Measurements from ENCODE around the gene INPP5B. TPM values are rescaled to one million over a fixed set of nuclear protein-coding genes. Genes with fewer than 3 reads are reported as not detected.
"Not testable (repeated sequence)": the region's sequence is repeated elsewhere in the genome, so short reads cannot be mapped to it uniquely, and the experiment has no call there.

The INPP5B gene
- total RNA-seq, 2 experiments from 2014 or later, result 27.7 to 29.1 TPM

DNA sequence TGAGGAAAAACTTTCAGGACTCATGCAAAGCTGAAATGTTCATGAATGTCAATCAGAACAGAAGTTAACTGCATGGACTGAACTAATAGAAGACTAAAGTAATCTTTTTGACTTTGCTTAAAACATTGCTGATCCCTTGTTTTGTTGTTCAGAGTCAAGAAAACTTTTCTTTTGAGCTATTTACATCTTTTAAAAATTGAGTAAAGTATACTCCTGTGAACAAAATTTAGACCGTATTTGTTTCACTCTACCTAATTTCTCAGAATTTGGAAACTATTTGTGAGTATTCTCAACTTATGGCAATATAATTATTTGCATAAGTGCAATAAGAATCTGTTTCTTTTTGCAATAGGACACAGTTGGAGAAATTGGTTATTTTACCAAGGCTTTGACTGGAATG, 41.1 kb downstream of the INPP5B start:
- POLR2A ChIA-PET, result no interaction called here

DNA sequence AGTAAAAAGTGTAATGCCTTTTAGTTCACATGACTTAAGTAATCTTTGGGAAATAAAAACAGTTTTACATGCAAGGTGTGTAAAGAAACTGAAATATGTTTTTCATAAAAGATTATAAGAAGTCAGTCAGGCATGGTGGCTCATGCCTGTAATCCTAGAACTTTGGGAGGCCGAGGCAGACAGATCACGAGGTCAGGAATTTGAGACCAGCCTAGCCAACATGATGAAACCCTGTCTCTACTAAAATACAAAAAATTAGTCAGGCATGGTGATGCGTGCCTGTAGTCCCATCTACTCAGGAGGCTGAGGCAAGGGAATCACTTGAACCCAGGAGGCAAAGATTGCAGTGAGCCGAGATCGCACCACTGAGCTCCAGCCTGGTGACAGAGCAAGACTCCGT, 42.9 kb downstream of the INPP5B start:
- H3K27me3 Mint-ChIP-seq; DNase-seq; CTCF ChIA-PET; H3K4me3 Mint-ChIP-seq; POLR2A ChIA-PET; H3K27ac Mint-ChIP-seq; intact Hi-C loops (cut with micrococcal nuclease); ATAC-seq: not testable (repeated sequence)
- Mint-ChIP-seq H3K4me1 (ENCODE audit: low read depth) (peaks cover 15% of the 10 kb centered on the region), H3K9me3 (peaks cover 14% of the 10 kb centered on the region), H3K36me3 (ENCODE audit: low read depth) (peaks cover 25% of the 10 kb centered on the region)

More for the DNA sequence above, 41.1 kb downstream of the INPP5B start:
- Mint-ChIP-seq H3K27me3 (no peaks in the 10 kb centered on the region), H3K9me3 (peaks cover 14% of the 10 kb centered on the region), H3K27ac (no peak overlapping the region), H3K4me3 (no peak overlapping the region), H3K4me1 (ENCODE audit: low read depth) (peaks cover 15% of the 10 kb centered on the region), H3K36me3 (ENCODE audit: low read depth) (peaks cover 32% of the 10 kb centered on the region)
- CTCF ChIA-PET, result interaction anchor here (1.6 kb wide), 1 partner anchor 16 kb away, joined by 7 read pairs; no protein-coding TSS in a partner anchor
- intact Hi-C loops (cut with micrococcal nuclease), result no loop called here
- ATAC-seq (no peak), DNase-seq (no peak)
- TF ChIP-seq, protein P1, sequence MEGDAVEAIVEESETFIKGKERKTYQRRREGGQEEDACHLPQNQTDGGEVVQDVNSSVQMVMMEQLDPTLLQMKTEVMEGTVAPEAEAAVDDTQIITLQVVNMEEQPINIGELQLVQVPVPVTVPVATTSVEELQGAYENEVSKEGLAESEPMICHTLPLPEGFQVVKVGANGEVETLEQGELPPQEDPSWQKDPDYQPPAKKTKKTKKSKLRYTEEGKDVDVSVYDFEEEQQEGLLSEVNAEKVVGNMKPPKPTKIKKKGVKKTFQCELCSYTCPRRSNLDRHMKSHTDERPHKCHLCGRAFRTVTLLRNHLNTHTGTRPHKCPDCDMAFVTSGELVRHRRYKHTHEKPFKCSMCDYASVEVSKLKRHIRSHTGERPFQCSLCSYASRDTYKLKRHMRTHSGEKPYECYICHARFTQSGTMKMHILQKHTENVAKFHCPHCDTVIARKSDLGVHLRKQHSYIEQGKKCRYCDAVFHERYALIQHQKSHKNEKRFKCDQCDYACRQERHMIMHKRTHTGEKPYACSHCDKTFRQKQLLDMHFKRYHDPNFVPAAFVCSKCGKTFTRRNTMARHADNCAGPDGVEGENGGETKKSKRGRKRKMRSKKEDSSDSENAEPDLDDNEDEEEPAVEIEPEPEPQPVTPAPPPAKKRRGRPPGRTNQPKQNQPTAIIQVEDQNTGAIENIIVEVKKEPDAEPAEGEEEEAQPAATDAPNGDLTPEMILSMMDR (IDR thresholded peaks at IDR 0.05), result no peak

DNA sequence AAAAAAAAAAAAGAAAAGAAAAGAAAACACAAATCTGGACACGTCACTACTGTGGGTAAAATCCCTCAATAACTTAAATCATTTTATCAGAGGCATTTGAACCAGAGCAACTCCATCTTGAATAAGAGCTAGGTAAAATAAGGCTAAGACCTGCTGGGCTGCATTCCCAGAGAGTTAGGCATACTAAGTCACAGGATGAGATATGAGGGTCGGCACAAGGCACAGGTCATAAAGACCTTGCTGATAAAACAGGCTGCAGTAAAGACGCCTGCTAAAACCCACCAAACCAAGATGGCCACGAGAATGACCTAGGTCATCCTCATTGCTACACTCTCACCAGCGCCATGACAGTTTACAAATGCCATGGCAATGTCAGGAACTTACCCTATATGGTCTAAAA, 43.9 kb downstream of the INPP5B start:
- TF ChIP-seq, protein P1 (IDR thresholded peaks at IDR 0.05), result no peak
- no peak for DNase-seq
- ChIA-PET CTCF (no interaction called here), POLR2A (no interaction called here)
- peak overlapping the region; percentile 25 for H3K27ac Mint-ChIP-seq
- H3K36me3 Mint-ChIP-seq (ENCODE audit: low read depth), result peaks cover 18% of the 10 kb centered on the region
- ATAC-seq, result no peak
- no peak overlapping the region for H3K4me3 Mint-ChIP-seq
- peaks cover 13% of the 10 kb centered on the region for H3K4me1 Mint-ChIP-seq (ENCODE audit: low read depth)
- no peaks in the 10 kb centered on the region for H3K27me3 Mint-ChIP-seq
- H3K9me3 Mint-ChIP-seq, result peaks cover 9% of the 10 kb centered on the region
- intact Hi-C loops (cut with micrococcal nuclease), result no loop called here

DNA sequence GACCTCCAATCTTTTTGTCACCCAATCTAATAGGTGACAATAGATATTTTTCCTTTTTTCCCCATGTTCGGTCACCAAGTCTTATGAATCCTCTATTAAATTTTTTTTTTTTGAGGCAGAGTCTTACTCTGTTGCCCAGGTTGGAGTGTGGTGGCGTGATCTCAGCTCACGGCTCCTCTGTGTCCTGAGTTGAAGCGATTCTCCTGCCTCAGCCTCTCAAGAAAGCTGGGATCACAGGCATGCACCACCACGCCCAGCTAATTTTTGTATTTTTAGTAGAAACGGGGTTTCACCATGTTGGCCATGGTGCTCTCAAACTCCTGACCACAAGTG, 45.0 kb downstream of the INPP5B start:
- ChIA-PET POLR2A (no interaction called here), CTCF (no interaction called here)
- ATAC-seq (no peak), DNase-seq (no peak)
- intact Hi-C loops (cut with micrococcal nuclease), result no loop called here
- TF ChIP-seq, protein P1 (IDR thresholded peaks at IDR 0.05), result no peak
- H3K4me1 Mint-ChIP-seq (ENCODE audit: low read depth), result peaks cover 13% of the 10 kb centered on the region
- H3K36me3 Mint-ChIP-seq (ENCODE audit: low read depth), result peaks cover 6% of the 10 kb centered on the region
- H3K4me3 Mint-ChIP-seq, result no peak overlapping the region
- H3K27ac Mint-ChIP-seq, result peak overlapping the region; percentile 88
- H3K9me3 Mint-ChIP-seq, result no peaks in the 10 kb centered on the region
- no peaks in the 10 kb centered on the region for H3K27me3 Mint-ChIP-seq

DNA sequence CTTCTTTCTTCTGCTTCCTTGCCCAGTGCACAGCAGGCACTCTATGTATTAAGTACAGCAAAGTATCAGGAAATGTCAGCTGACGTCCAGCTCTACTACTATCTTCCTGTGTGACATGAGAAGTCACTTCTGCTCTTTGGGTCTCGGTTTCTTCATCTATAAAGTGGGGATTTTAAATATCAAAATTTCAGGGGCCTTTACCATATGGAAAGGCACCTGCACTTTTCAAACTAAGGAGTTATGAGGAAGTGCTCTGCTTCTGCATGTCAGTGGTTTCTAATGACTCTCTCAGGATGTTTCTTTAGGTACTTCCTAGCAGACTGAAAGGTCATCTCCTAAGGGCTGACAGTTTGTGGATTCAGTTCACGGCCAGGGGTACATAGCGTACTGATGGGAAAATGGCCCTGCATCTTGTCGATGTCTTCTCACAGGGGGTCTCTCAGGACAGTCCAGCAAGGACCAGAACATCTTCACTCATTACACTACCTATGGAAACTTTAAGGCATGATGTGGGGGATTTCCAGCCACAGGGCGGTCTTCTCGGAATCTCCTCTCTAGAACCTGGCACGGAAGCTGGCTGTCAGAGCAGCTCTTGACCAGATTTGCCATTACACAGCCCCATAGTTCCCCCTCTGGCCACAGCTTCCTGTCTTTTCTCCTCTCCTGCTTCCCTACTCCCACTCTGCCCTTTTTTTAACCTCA, 45.5 kb downstream of the INPP5B start:
- peak; percentile 47 for ATAC-seq

DNA sequence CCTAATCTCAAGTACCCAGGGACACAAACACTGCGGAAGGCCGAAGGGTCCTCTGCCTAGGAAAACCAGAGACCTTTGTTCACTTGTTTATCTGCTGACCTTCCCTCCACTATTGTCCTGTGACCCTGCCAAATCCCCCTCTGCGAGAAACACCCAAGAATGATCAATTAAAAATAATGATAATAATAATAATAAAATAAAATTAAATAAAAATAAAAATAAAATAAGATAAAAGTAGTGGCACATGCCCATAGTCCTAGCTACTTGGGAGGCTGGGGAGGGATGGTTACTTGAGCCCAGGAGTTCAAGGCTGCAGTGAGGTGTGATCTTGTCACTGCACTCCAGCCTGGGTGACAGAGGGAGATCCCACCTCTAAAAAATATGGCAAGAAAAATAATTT, 49.3 kb downstream of the INPP5B start:
- H3K9me3 Mint-ChIP-seq; H3K27me3 Mint-ChIP-seq; intact Hi-C loops (cut with micrococcal nuclease); ATAC-seq; H3K4me3 Mint-ChIP-seq; DNase-seq; CTCF ChIA-PET; H3K36me3 Mint-ChIP-seq (ENCODE audit: low read depth); H3K27ac Mint-ChIP-seq; POLR2A ChIA-PET: not testable (repeated sequence)
- H3K4me1 Mint-ChIP-seq (ENCODE audit: low read depth), result peaks cover 11% of the 10 kb centered on the region

More for the DNA sequence above, 45.5 kb downstream of the INPP5B start:
- H3K36me3 Mint-ChIP-seq (ENCODE audit: low read depth), result peaks cover 6% of the 10 kb centered on the region
- H3K27me3 Mint-ChIP-seq, result no peaks in the 10 kb centered on the region
- peak; percentile 22 for DNase-seq
- H3K4me3 Mint-ChIP-seq, result no peak overlapping the region
- CTCF ChIA-PET, result no interaction called here
- TF ChIP-seq, protein P1 (IDR thresholded peaks at IDR 0.05), result no peak
- peaks cover 13% of the 10 kb centered on the region for H3K4me1 Mint-ChIP-seq (ENCODE audit: low read depth)
- POLR2A ChIA-PET, result interaction anchor here (0.6 kb wide), 2 partner anchors 26 to 100 kb away, joined by 3 read pairs; no protein-coding TSS in a partner anchor
- no peaks in the 10 kb centered on the region for H3K9me3 Mint-ChIP-seq
- intact Hi-C loops (cut with micrococcal nuclease), result no loop called here
- peak overlapping the region; percentile 88 for H3K27ac Mint-ChIP-seq
